ENCODE results near the gene SHLD3.
"Not testable (repeated sequence)": the region's sequence is repeated elsewhere in the genome, so short reads cannot be mapped to it uniquely, and the experiment has no call there.

Gene SHLD3

DNA sequence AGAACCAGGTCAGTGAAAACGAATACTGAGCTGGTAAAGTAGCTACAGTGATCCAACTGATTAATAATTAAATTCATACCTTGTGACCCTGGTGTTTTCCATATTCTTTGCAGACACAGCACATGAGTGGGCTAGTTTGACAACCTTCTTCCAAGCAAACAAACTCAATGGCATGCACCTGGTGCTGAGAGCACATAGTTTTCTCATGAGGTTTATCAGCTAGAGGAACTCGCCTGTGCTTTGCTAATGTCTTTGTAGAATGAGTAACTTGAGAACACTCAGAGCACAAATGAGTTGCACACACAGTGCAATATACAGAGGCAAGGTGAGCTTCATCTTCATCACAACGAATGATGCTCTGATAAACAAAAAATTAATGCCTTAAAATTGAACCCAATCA, 13.3 kb upstream of the SHLD3 start:
- Histone ChIP-seq H3K4me1 (ENCODE audit: control insufficient read depth, insufficient read depth, low read depth, low read length) (peaks cover 3% of the 10 kb centered on the region), H4K91ac (ENCODE audit: low read length) (no peak overlapping the region), H2BK12ac (ENCODE audit: low read length in 2 of 2) (no peak overlapping the region), H3K9me3 (ENCODE audit: control insufficient read depth, low read length) (no peaks in the 10 kb centered on the region), H2BK120ac (ENCODE audit: low read depth, low read length) (no peak overlapping the region), H2AK5ac (ENCODE audit: low read length, severe bottlenecking) (no peak overlapping the region), H3K79me1 (replicated peaks; ENCODE audit: low read length, poor library complexity, severe bottlenecking) (peaks cover 19% of the 10 kb centered on the region), H4K8ac (ENCODE audit: low read length) (no peak overlapping the region), H3K36me3 (ENCODE audit: control insufficient read depth in 1 of 2, insufficient read depth in 2 of 2, low read depth in 1 of 2, low read length in 2 of 2) (peaks cover 5 to 93% of the 10 kb centered on the region in 2 experiments), H2BK5ac (ENCODE audit: low read depth, low read length, poor library complexity, severe bottlenecking) (no peak overlapping the region), H3K9ac (ENCODE audit: low read length) (no peak overlapping the region), H3K4ac (ENCODE audit: low read depth in 1 of 2, low read length in 2 of 2) (no peak overlapping the region), H3K27me3 (ENCODE audit: control insufficient read depth in 1 of 2, insufficient read depth in 1 of 2, low read length in 2 of 2) (no peaks in the 10 kb centered on the region), H2BK15ac (ENCODE audit: low read depth, poor library complexity, severe bottlenecking) (no peak overlapping the region), H3K18ac (ENCODE audit: low read depth in 1 of 2, low read length in 2 of 2) (no peak overlapping the region), H2AFZ (ENCODE audit: low read depth, low read length) (no peak overlapping the region), H3K14ac (ENCODE audit: low read length in 2 of 2) (no peak overlapping the region), H3K4me2 (ENCODE audit: low read length, poor library complexity, severe bottlenecking) (no peak overlapping the region), H3K4me3 (ENCODE audit: insufficient read depth in 1 of 2, low read depth in 1 of 2, low read length in 2 of 2) (no peak overlapping the region), H3K27ac (ENCODE audit: low read length, poor library complexity, severe bottlenecking) (peak overlapping the region; percentile 57), H3K23ac (ENCODE audit: low read length in 2 of 2) (no peak overlapping the region)
- WGBS: 96% methylated on average over 3 of the region's 3 CpGs
- DNase-seq: no peak

DNA sequence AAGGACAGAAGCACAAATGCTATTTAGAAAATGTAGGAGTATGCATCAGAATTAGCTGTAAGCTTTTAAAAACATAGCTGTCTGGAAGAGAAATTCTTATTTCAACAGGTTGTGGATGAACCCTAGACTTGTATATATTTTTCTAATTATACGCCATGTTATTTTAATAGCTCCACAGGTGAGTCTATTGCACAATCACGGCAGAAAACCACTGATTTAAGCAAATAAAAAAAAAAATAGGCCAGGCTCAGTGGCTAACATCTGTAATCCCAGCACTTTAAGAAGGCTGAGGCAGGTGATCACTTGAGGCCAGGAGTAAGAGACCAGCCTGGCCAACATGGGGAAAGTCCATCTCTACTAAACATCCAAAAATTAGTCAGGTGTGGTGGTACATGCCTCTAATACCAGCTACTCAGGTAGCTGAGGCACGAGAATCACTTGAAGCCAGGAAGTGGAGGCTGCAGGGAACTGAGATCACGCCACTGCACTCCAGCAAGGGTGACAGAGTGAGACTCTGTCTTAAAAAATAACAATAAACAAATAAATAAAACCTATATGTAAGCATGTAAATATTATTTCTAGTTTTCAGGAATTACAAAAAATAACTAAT, 12.4 kb upstream of the SHLD3 start:
- peaks cover 3 to 93% of the 10 kb centered on the region in 2 experiments for H3K36me3 ChIP-seq (ENCODE audit: control insufficient read depth in 1 of 2, insufficient read depth in 2 of 2, low read depth in 1 of 2, low read length in 2 of 2)
- no peak overlapping the region for H3K23ac ChIP-seq (ENCODE audit: low read length in 2 of 2)
- no peak overlapping the region for H2BK15ac ChIP-seq (ENCODE audit: low read depth, poor library complexity, severe bottlenecking)
- H4K91ac ChIP-seq (ENCODE audit: low read length): no peak overlapping the region
- no peak overlapping the region for H2BK12ac ChIP-seq (ENCODE audit: low read length in 2 of 2)
- no peak overlapping the region for H3K4me3 ChIP-seq (ENCODE audit: insufficient read depth in 1 of 2, low read depth in 1 of 2, low read length in 2 of 2)
- no peaks in the 10 kb centered on the region for H3K9me3 ChIP-seq (ENCODE audit: control insufficient read depth, low read length)
- H3K27ac ChIP-seq (ENCODE audit: low read length, poor library complexity, severe bottlenecking): peak overlapping the region; percentile 45
- 94% methylated on average over 3 of the region's 4 CpGs for whole genome bisulfite sequencing
- H4K8ac ChIP-seq (ENCODE audit: low read length): no peak overlapping the region
- no peak overlapping the region for H3K18ac ChIP-seq (ENCODE audit: low read depth in 1 of 2, low read length in 2 of 2)
- H3K4me1 ChIP-seq (ENCODE audit: control insufficient read depth, insufficient read depth, low read depth, low read length): peaks cover 3% of the 10 kb centered on the region
- peak overlapping the region; percentile 22 for H2BK5ac ChIP-seq (ENCODE audit: low read depth, low read length, poor library complexity, severe bottlenecking)
- no peaks in the 10 kb centered on the region for H3K27me3 ChIP-seq (ENCODE audit: control insufficient read depth in 1 of 2, insufficient read depth in 1 of 2, low read length in 2 of 2)
- DNase-seq: no peak
- H3K14ac ChIP-seq (ENCODE audit: low read length in 2 of 2): no peak overlapping the region
- H3K79me1 ChIP-seq (replicated peaks; ENCODE audit: low read length, poor library complexity, severe bottlenecking): peaks cover 19% of the 10 kb centered on the region
- no peak overlapping the region for H2BK120ac ChIP-seq (ENCODE audit: low read depth, low read length)
- H2AFZ ChIP-seq (ENCODE audit: low read depth, low read length): no peak overlapping the region
- H3K4ac ChIP-seq (ENCODE audit: low read depth in 1 of 2, low read length in 2 of 2): no peak overlapping the region
- H3K4me2 ChIP-seq (ENCODE audit: low read length, poor library complexity, severe bottlenecking): no peak overlapping the region
- H3K9ac ChIP-seq (ENCODE audit: low read length): no peak overlapping the region
- peak overlapping the region; percentile 57 for H2AK5ac ChIP-seq (ENCODE audit: low read length, severe bottlenecking)

DNA sequence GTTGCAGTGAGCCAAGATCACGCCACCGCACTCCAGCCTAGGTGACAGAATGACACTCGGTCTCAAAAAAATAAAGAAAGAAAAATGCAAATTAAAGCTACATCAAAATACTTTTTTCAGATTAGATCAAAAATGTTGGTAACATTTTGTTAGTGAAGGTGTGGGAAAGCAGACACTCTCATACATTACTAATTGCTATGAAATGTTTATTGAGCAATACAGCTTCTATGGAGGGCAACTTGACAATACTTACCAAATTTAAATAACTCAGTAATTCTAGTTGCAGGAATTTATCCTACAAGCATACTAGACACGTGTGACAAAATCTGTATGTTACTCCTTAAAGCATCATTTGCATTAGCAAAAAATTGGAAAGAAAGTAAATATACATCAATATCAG, 4.8 kb upstream of the SHLD3 start:
- Histone ChIP-seq H3K4me3 (ENCODE audit: insufficient read depth in 1 of 2, low read depth in 1 of 2, low read length in 2 of 2) (no peak overlapping the region), H3K23ac (ENCODE audit: low read length in 2 of 2) (no peak overlapping the region), H3K18ac (ENCODE audit: low read depth in 1 of 2, low read length in 2 of 2) (no peak overlapping the region), H2BK5ac (ENCODE audit: low read depth, low read length, poor library complexity, severe bottlenecking) (no peak overlapping the region), H3K27me3 (ENCODE audit: control insufficient read depth in 1 of 2, insufficient read depth in 1 of 2, low read length in 2 of 2) (no peaks in the 10 kb centered on the region), H3K27ac (ENCODE audit: low read length, poor library complexity, severe bottlenecking) (no peak overlapping the region), H3K9me3 (ENCODE audit: control insufficient read depth, low read length) (no peaks in the 10 kb centered on the region), H4K91ac (ENCODE audit: low read length) (no peak overlapping the region), H3K4me1 (ENCODE audit: control insufficient read depth, insufficient read depth, low read depth, low read length) (peaks cover 3% of the 10 kb centered on the region), H3K14ac (ENCODE audit: low read length in 2 of 2) (no peak overlapping the region), H2BK12ac (ENCODE audit: low read length in 2 of 2) (no peak overlapping the region), H3K9ac (ENCODE audit: low read length) (no peak overlapping the region), H4K8ac (ENCODE audit: low read length) (no peak overlapping the region), H3K4me2 (ENCODE audit: low read length, poor library complexity, severe bottlenecking) (no peak overlapping the region), H2BK15ac (ENCODE audit: low read depth, poor library complexity, severe bottlenecking) (no peak overlapping the region), H3K79me1 (replicated peaks; ENCODE audit: low read length, poor library complexity, severe bottlenecking) (peaks cover 3% of the 10 kb centered on the region), H2AFZ (ENCODE audit: low read depth, low read length) (no peak overlapping the region), H3K4ac (ENCODE audit: low read depth in 1 of 2, low read length in 2 of 2) (no peak overlapping the region), H2BK120ac (ENCODE audit: low read depth, low read length) (no peak overlapping the region), H2AK5ac (ENCODE audit: low read length, severe bottlenecking) (no peak overlapping the region), H3K36me3 (ENCODE audit: control insufficient read depth in 1 of 2, insufficient read depth in 2 of 2, low read depth in 1 of 2, low read length in 2 of 2) (peaks cover 0 to 31% of the 10 kb centered on the region in 2 experiments)
- no peak for DNase-seq
- WGBS: 100% methylated on average over 1 of the region's 4 CpGs

GRCh38 chr5:65621961-65622360, 2.9 kb upstream of the SHLD3 start:
- H2BK15ac ChIP-seq (ENCODE audit: low read depth, poor library complexity, severe bottlenecking); H2BK12ac ChIP-seq (ENCODE audit: low read length in 2 of 2); H2BK5ac ChIP-seq (ENCODE audit: low read depth, low read length, poor library complexity, severe bottlenecking); H3K4me3 ChIP-seq (ENCODE audit: insufficient read depth in 1 of 2, low read depth in 1 of 2, low read length in 2 of 2); DNase-seq; H4K91ac ChIP-seq (ENCODE audit: low read length); H3K14ac ChIP-seq (ENCODE audit: low read length in 2 of 2); H3K79me1 ChIP-seq (replicated peaks; ENCODE audit: low read length, poor library complexity, severe bottlenecking); H3K9ac ChIP-seq (ENCODE audit: low read length); H4K8ac ChIP-seq (ENCODE audit: low read length); H3K27ac ChIP-seq (ENCODE audit: low read length, poor library complexity, severe bottlenecking); H3K18ac ChIP-seq (ENCODE audit: low read depth in 1 of 2, low read length in 2 of 2); H3K23ac ChIP-seq (ENCODE audit: low read length in 2 of 2); H3K4me1 ChIP-seq (ENCODE audit: control insufficient read depth, insufficient read depth, low read depth, low read length); H3K4ac ChIP-seq (ENCODE audit: low read depth in 1 of 2, low read length in 2 of 2); H2AK5ac ChIP-seq (ENCODE audit: low read length, severe bottlenecking); H3K9me3 ChIP-seq (ENCODE audit: control insufficient read depth, low read length); H3K4me2 ChIP-seq (ENCODE audit: low read length, poor library complexity, severe bottlenecking); H2AFZ ChIP-seq (ENCODE audit: low read depth, low read length); H2BK120ac ChIP-seq (ENCODE audit: low read depth, low read length); H3K27me3 ChIP-seq (ENCODE audit: control insufficient read depth in 1 of 2, insufficient read depth in 1 of 2, low read length in 2 of 2): not testable (repeated sequence)
- H3K36me3 ChIP-seq (ENCODE audit: control insufficient read depth in 1 of 2, insufficient read depth in 2 of 2, low read depth in 1 of 2, low read length in 2 of 2): peaks cover 0 to 13% of the 10 kb centered on the region in 2 experiments
- 96% methylated on average over 3 of the region's 4 CpGs for WGBS

Measured in mesenchymal stem cell (in vitro differentiated cells and primary cell).